BLaER1 treated with 17β-estradiol and CSF1 and Interleukin-3, amounts not matched to agents 10 nM and 100 nM (cell line): ENCODE data around the gene MT1X.

Experiments
- H3K27ac ChIP-seq, 11 experiments: shearing (Covaris generic); formaldehyde crosslinking; 2 replicates each; pipeline ENCODE4 v1.8.1; 2022
- H3K27me3 ChIP-seq, 11 experiments: shearing (Covaris generic); formaldehyde crosslinking; 2 replicates each; pipeline ENCODE4 v1.8.1; 2022
- H3K36me3 ChIP-seq, 11 experiments: shearing (Covaris generic); formaldehyde crosslinking; 2 replicates each; pipeline ENCODE4 v1.8.1; 2022
- H3K4me1 ChIP-seq, 10 experiments: shearing (Covaris generic); formaldehyde crosslinking; 2 replicates each; pipeline ENCODE4 v1.8.1; 2022
- H3K4me2 ChIP-seq, 11 experiments: shearing (Covaris generic); formaldehyde crosslinking; 2 replicates each; pipeline ENCODE4 v1.8.1; 2022
- H3K4me3 ChIP-seq, 10 experiments: shearing (Covaris generic); formaldehyde crosslinking; 2 replicates each; pipeline ENCODE4 v1.8.1; 2022
- H3K9ac ChIP-seq, 11 experiments: shearing (Covaris generic); formaldehyde crosslinking; 2 replicates each; pipeline ENCODE4 v1.8.1; 2022
- H3K9me3 ChIP-seq, 11 experiments: shearing (Covaris generic); formaldehyde crosslinking; replicated peaks in 1 of 11; 2 replicates each; pipeline ENCODE4 v1.8.1; 2022
- H4K20me1 ChIP-seq, 11 experiments: shearing (Covaris generic); formaldehyde crosslinking; 2 replicates each; pipeline ENCODE4 v1.8.1; 2022
- Cebpa-rat ChIP-seq, 11 experiments: shearing (Covaris generic); IDR thresholded peaks; 2 replicates each; pipeline ENCODE4 v1.8.1; 2022

MT1X gene

GRCh38 chr16:56690420-56691122, 8.3 kb downstream of the MT1X start:
- H3K27me3 ChIP-seq, result no peaks in the 10 kb centered on the region
- peaks cover 19 to 30% (median 22%) of the 10 kb centered on the region in 11 experiments for H3K9me3 ChIP-seq
- no peak overlapping the region for H3K9ac ChIP-seq
- H3K4me2 ChIP-seq, result no peak overlapping the region
- H4K20me1 ChIP-seq, result no peaks in the 10 kb centered on the region
- H3K4me1 ChIP-seq, result peaks cover 4 to 40% (median 28%) of the 10 kb centered on the region in 10 experiments; a peak in 18 of 20 replicates
- no peak overlapping the region for H3K4me3 ChIP-seq
- peaks cover 0 to 14% (median 3%) of the 10 kb centered on the region in 11 experiments; a peak in 4 of 22 replicates for H3K36me3 ChIP-seq
- TF ChIP-seq Cebpa-rat (IDR thresholded peaks at IDR 0.05), result no peak
- no peak overlapping the region for H3K27ac ChIP-seq

GRCh38 chr16:56691885-56692284, 9.6 kb downstream of the MT1X start:
- Histone ChIP-seq H3K27me3 (no peaks in the 10 kb centered on the region), H3K9me3 (peaks cover 23 to 35% (median 26%) of the 10 kb centered on the region in 11 experiments), H3K9ac (no peak overlapping the region), H3K36me3 (peaks cover 0 to 4% (median 0%) of the 10 kb centered on the region in 11 experiments; a peak in 2 of 22 replicates), H3K4me2 (peak overlapping the region in 3 of 11 experiments; percentile 22 to 31 (median 30); a peak in 3 of 22 replicates), H3K4me3 (no peak overlapping the region), H4K20me1 (no peaks in the 10 kb centered on the region), H3K27ac (no peak overlapping the region), H3K4me1 (peaks cover 4 to 31% (median 21%) of the 10 kb centered on the region in 10 experiments; a peak in 17 of 20 replicates)
- no peak for TF ChIP-seq Cebpa-rat (IDR thresholded peaks at IDR 0.05)

- Histone ChIP-seq H3K4me1 (peaks cover 0 to 10% (median 8%) of the 10 kb centered on the region in 10 experiments; a peak in 13 of 20 replicates), H3K27me3 (no peaks in the 10 kb centered on the region), H3K4me3 (no peak overlapping the region), H3K9ac (no peak overlapping the region), H3K4me2 (no peak overlapping the region), H4K20me1 (no peaks in the 10 kb centered on the region), H3K27ac (no peak overlapping the region), H3K36me3 (no peaks in the 10 kb centered on the region; a peak in 1 of 22 replicates), H3K9me3 (peaks cover 30 to 42% (median 35%) of the 10 kb centered on the region in 11 experiments)
- TF ChIP-seq Cebpa-rat (IDR thresholded peaks at IDR 0.05), result no peak
These were observed 13.0 kb downstream of the MT1X start for GRCh38 chr16:56695246-56695645.

GRCh38 chr16:56697456-56698155, 15.3 kb downstream of the MT1X start:
- H3K27ac ChIP-seq, result no peak overlapping the region
- H3K9ac ChIP-seq, result no peak overlapping the region
- peaks cover 30 to 42% (median 35%) of the 10 kb centered on the region in 11 experiments for H3K9me3 ChIP-seq
- no peak overlapping the region for H3K4me3 ChIP-seq
- no peak overlapping the region for H3K4me2 ChIP-seq
- no peak for TF ChIP-seq Cebpa-rat (IDR thresholded peaks at IDR 0.05)
- no peaks in the 10 kb centered on the region; a peak in 1 of 22 replicates for H3K36me3 ChIP-seq
- H3K4me1 ChIP-seq, result peaks cover 5 to 20% (median 11%) of the 10 kb centered on the region in 10 experiments; a peak in 18 of 20 replicates
- H4K20me1 ChIP-seq, result no peaks in the 10 kb centered on the region
- no peaks in the 10 kb centered on the region for H3K27me3 ChIP-seq

GRCh38 chr16:56700195-56700594, 17.9 kb downstream of the MT1X start:
- H3K9me3 ChIP-seq, result peaks cover 26 to 32% (median 29%) of the 10 kb centered on the region in 11 experiments
- H3K27me3 ChIP-seq, result no peaks in the 10 kb centered on the region
- no peak overlapping the region for H3K9ac ChIP-seq
- H3K4me2 ChIP-seq, result peak overlapping the region in 6 of 11 experiments; percentile 6 to 55 (median 21); a peak in 8 of 22 replicates
- no peaks in the 10 kb centered on the region for H4K20me1 ChIP-seq
- H3K4me3 ChIP-seq, result no peak overlapping the region
- TF ChIP-seq Cebpa-rat (IDR thresholded peaks at IDR 0.05), result peak in 7 of 11 experiments; percentile 22 to 83 (median 58); a peak in 8 of 22 replicates
- no peaks in the 10 kb centered on the region; a peak in 1 of 22 replicates for H3K36me3 ChIP-seq
- H3K4me1 ChIP-seq, result peaks cover 5 to 20% (median 11%) of the 10 kb centered on the region in 10 experiments; a peak in 18 of 20 replicates
- no peak overlapping the region for H3K27ac ChIP-seq

GRCh38 chr16:56700631-56701030, 18.4 kb downstream of the MT1X start:
- Histone ChIP-seq H3K4me3 (no peak overlapping the region), H3K27ac (no peak overlapping the region), H3K9me3 (peaks cover 21 to 28% (median 25%) of the 10 kb centered on the region in 11 experiments), H3K36me3 (no peaks in the 10 kb centered on the region; a peak in 1 of 22 replicates), H3K4me1 (peaks cover 5 to 20% (median 11%) of the 10 kb centered on the region in 10 experiments; a peak in 18 of 20 replicates), H3K27me3 (no peaks in the 10 kb centered on the region), H3K9ac (no peak overlapping the region), H4K20me1 (no peaks in the 10 kb centered on the region), H3K4me2 (peak overlapping the region in 6 of 11 experiments; percentile 6 to 55 (median 21); a peak in 5 of 22 replicates)
- TF ChIP-seq Cebpa-rat (IDR thresholded peaks at IDR 0.05), result no peak

- H3K4me3 ChIP-seq, result no peak overlapping the region
- H4K20me1 ChIP-seq, result no peaks in the 10 kb centered on the region
- H3K9me3 ChIP-seq, result peaks cover 13 to 19% (median 16%) of the 10 kb centered on the region in 11 experiments
- peak overlapping the region in 7 of 11 experiments; percentile 2 to 35 (median 14); a peak in 5 of 22 replicates for H3K4me2 ChIP-seq
- no peaks in the 10 kb centered on the region; a peak in 1 of 22 replicates for H3K36me3 ChIP-seq
- H3K9ac ChIP-seq, result no peak overlapping the region
- no peak for TF ChIP-seq Cebpa-rat (IDR thresholded peaks at IDR 0.05)
- H3K27me3 ChIP-seq, result no peaks in the 10 kb centered on the region
- H3K4me1 ChIP-seq, result peaks cover 5 to 20% (median 11%) of the 10 kb centered on the region in 10 experiments; a peak in 18 of 20 replicates
- H3K27ac ChIP-seq, result no peak overlapping the region
These were observed 19.3 kb downstream of the MT1X start for GRCh38 chr16:56701534-56701933.

GRCh38 chr16:56702836-56703235, 20.6 kb downstream of the MT1X start:
- no peak overlapping the region for H3K4me3 ChIP-seq
- no peak for TF ChIP-seq Cebpa-rat (IDR thresholded peaks at IDR 0.05)
- H3K9ac ChIP-seq, result 0 out of 22 replicates have a peak overlapping the region, but pooled peaks of 1 of the 11 experiments have one; percentile 27
- H3K27ac ChIP-seq, result no peak overlapping the region
- H3K36me3 ChIP-seq, result no peaks in the 10 kb centered on the region
- H3K4me2 ChIP-seq, result no peak overlapping the region
- no peaks in the 10 kb centered on the region for H4K20me1 ChIP-seq
- no peaks in the 10 kb centered on the region for H3K27me3 ChIP-seq
- H3K4me1 ChIP-seq, result peaks cover 5 to 20% (median 11%) of the 10 kb centered on the region in 10 experiments; a peak in 18 of 20 replicates
- peaks cover under 1 to 6% (median 4%) of the 10 kb centered on the region in 11 experiments; a peak in 17 of 22 replicates for H3K9me3 ChIP-seq
